OCI-LY1 (cell line): Measurements from ENCODE around the gene GLUD1.

ENCODE experiments used
- EZH2 ChIP-seq: fragments of 200-600 bp; sonication (generic), shearing (Covaris generic); IDR thresholded peaks from 2 replicates; pipeline ENCODE4 v1.8.0; 2017; ENCODE audit warnings: borderline replicate concordance, mixed run types, mild to moderate bottlenecking, antibody characterized with exemption, low read length, moderate library complexity, mixed read lengths
- TF ChIP-seq, protein P1 (sequence below): fragments of 200-600 bp; sonication (generic), shearing (Covaris generic); IDR thresholded peaks from 2 replicates; pipeline ENCODE4 v1.5.1; 2017; ENCODE audit warnings: mild to moderate bottlenecking, antibody characterized with exemption, low read length, moderate library complexity, mixed read lengths

DNA sequence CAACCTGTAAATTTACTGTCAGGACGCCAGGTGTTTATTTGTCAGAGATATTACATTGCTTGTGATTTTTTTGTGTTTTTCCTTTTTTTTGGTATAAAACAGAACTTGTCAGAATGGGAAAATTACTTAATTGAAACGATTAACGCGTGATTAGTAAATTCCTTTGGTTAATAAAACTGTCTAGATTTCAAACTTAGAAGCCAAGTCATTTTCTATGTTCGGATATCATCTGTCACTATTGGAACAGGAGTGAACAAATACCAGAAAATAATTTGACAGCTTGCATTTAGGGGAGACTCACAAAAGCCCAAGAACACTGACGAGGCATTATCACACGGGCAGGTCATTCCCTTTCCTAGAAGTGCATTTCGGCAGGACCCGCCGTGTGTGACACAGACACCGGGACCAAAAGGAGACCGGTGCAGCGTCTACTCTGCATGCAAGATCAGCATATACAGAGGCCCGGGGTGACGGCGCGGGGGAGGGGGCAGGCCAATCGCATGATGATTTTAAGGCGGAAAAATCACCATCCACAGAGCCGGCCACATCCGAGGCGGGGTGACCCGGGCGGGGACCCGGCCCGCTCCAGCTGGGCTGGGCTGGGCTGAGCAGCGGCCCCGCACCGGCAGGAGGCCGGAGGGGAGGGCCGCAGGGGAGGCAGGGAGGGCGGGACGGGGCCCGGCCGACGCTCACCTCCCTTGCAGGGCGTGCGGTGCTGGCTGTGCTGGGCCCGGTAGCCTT lies 841 bp downstream of the GLUD1 start:
- TF ChIP-seq, protein P1, sequence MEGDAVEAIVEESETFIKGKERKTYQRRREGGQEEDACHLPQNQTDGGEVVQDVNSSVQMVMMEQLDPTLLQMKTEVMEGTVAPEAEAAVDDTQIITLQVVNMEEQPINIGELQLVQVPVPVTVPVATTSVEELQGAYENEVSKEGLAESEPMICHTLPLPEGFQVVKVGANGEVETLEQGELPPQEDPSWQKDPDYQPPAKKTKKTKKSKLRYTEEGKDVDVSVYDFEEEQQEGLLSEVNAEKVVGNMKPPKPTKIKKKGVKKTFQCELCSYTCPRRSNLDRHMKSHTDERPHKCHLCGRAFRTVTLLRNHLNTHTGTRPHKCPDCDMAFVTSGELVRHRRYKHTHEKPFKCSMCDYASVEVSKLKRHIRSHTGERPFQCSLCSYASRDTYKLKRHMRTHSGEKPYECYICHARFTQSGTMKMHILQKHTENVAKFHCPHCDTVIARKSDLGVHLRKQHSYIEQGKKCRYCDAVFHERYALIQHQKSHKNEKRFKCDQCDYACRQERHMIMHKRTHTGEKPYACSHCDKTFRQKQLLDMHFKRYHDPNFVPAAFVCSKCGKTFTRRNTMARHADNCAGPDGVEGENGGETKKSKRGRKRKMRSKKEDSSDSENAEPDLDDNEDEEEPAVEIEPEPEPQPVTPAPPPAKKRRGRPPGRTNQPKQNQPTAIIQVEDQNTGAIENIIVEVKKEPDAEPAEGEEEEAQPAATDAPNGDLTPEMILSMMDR = no peak
- TF ChIP-seq EZH2 = no peak
